Measurements from ENCODE around the gene ODF2.

ODF2 gene

GRCh38 chr9:128469070-128469469, 13.3 kb downstream of the ODF2 start:
- no peak for TF ChIP-seq YY1 (IDR thresholded peaks at IDR 0.05; ENCODE audit: insufficient read depth, insufficient read length)
- TF ChIP-seq SUZ12 (IDR thresholded peaks at IDR 0.05; ENCODE audit: extremely low read depth, insufficient read depth, insufficient read length): no peak
- no peak for TF ChIP-seq ZNF274 (IDR thresholded peaks at IDR 0.05; ENCODE audit: low read depth, low read length)
- Histone ChIP-seq H3K9ac (ENCODE audit: insufficient read length, low read depth) (no peak overlapping the region), H3K36me3 (ENCODE audit: insufficient read depth, insufficient read length, low read length) (peaks cover 64% of the 10 kb centered on the region)

GRCh38 chr9:128470560-128470959, 14.8 kb downstream of the ODF2 start:
- Histone ChIP-seq H3K9ac (ENCODE audit: insufficient read length, low read depth) (no peak overlapping the region), H3K4me1 (ENCODE audit: insufficient read depth, insufficient read length) (no peaks in the 10 kb centered on the region), H3K27me3 (ENCODE audit: insufficient read depth, insufficient read length) (no peaks in the 10 kb centered on the region), H3K4me3 (ENCODE audit: insufficient read length, low read depth) (no peak overlapping the region), H3K9me3 (ENCODE audit: insufficient read depth, low read length) (no peaks in the 10 kb centered on the region), H3K36me3 (ENCODE audit: insufficient read depth, insufficient read length, low read length) (peaks cover 68% of the 10 kb centered on the region)
- TF ChIP-seq SUZ12 (IDR thresholded peaks at IDR 0.05; ENCODE audit: extremely low read depth, insufficient read depth, insufficient read length): no peak
- no peak for TF ChIP-seq ZNF274 (IDR thresholded peaks at IDR 0.05; ENCODE audit: low read depth, low read length)
- TF ChIP-seq YY1 (IDR thresholded peaks at IDR 0.05; ENCODE audit: insufficient read depth, insufficient read length): no peak
- no peak for DNase-seq (ENCODE audit: low read depth, low spot score)

More at GRCh38 chr9:128469070-128469469, 13.3 kb downstream of the ODF2 start:
- no peaks in the 10 kb centered on the region for H3K27me3 ChIP-seq (ENCODE audit: insufficient read depth, insufficient read length)
- H3K4me3 ChIP-seq (ENCODE audit: insufficient read length, low read depth): no peak overlapping the region
- no peaks in the 10 kb centered on the region for H3K4me1 ChIP-seq (ENCODE audit: insufficient read depth, insufficient read length)
- no peaks in the 10 kb centered on the region for H3K9me3 ChIP-seq (ENCODE audit: insufficient read depth, low read length)
- DNase-seq (ENCODE audit: low read depth, low spot score): no peak

- TF ChIP-seq YY1 (IDR thresholded peaks at IDR 0.05; ENCODE audit: insufficient read depth, insufficient read length) (no peak), ZNF274 (IDR thresholded peaks at IDR 0.05; ENCODE audit: low read depth, low read length) (no peak), SUZ12 (IDR thresholded peaks at IDR 0.05; ENCODE audit: extremely low read depth, insufficient read depth, insufficient read length) (no peak)
- H3K36me3 ChIP-seq (ENCODE audit: insufficient read depth, insufficient read length, low read length): peaks cover 53% of the 10 kb centered on the region
- no peak overlapping the region for H3K9ac ChIP-seq (ENCODE audit: insufficient read length, low read depth)
- no peaks in the 10 kb centered on the region for H3K9me3 ChIP-seq (ENCODE audit: insufficient read depth, low read length)
- no peaks in the 10 kb centered on the region for H3K27me3 ChIP-seq (ENCODE audit: insufficient read depth, insufficient read length)
- DNase-seq (ENCODE audit: low read depth, low spot score): no peak
- no peaks in the 10 kb centered on the region for H3K4me1 ChIP-seq (ENCODE audit: insufficient read depth, insufficient read length)
- no peak overlapping the region for H3K4me3 ChIP-seq (ENCODE audit: insufficient read length, low read depth)
Measured at GRCh38 chr9:128473104-128473503, 17.3 kb downstream of the ODF2 start.

- Histone ChIP-seq H3K4me3 (ENCODE audit: insufficient read length, low read depth) (no peak overlapping the region), H3K4me1 (ENCODE audit: insufficient read depth, insufficient read length) (no peaks in the 10 kb centered on the region), H3K9ac (ENCODE audit: insufficient read length, low read depth) (no peak overlapping the region), H3K9me3 (ENCODE audit: insufficient read depth, low read length) (no peaks in the 10 kb centered on the region), H3K36me3 (ENCODE audit: insufficient read depth, insufficient read length, low read length) (peaks cover 52% of the 10 kb centered on the region), H3K27me3 (ENCODE audit: insufficient read depth, insufficient read length) (no peaks in the 10 kb centered on the region)
- no peak for DNase-seq (ENCODE audit: low read depth, low spot score)
- TF ChIP-seq ZNF274 (IDR thresholded peaks at IDR 0.05; ENCODE audit: low read depth, low read length) (no peak), SUZ12 (IDR thresholded peaks at IDR 0.05; ENCODE audit: extremely low read depth, insufficient read depth, insufficient read length) (no peak), YY1 (IDR thresholded peaks at IDR 0.05; ENCODE audit: insufficient read depth, insufficient read length) (no peak)
Measured at GRCh38 chr9:128475867-128476266, 20.1 kb downstream of the ODF2 start.

GRCh38 chr9:128479262-128479661, 23.5 kb downstream of the ODF2 start:
- Histone ChIP-seq H3K9ac (ENCODE audit: insufficient read length, low read depth) (no peak overlapping the region), H3K36me3 (ENCODE audit: insufficient read depth, insufficient read length, low read length) (peaks cover 57% of the 10 kb centered on the region), H3K4me1 (ENCODE audit: insufficient read depth, insufficient read length) (no peaks in the 10 kb centered on the region), H3K27me3 (ENCODE audit: insufficient read depth, insufficient read length) (no peaks in the 10 kb centered on the region), H3K9me3 (ENCODE audit: insufficient read depth, low read length) (no peaks in the 10 kb centered on the region), H3K4me3 (ENCODE audit: insufficient read length, low read depth) (no peak overlapping the region)
- TF ChIP-seq ZNF274 (IDR thresholded peaks at IDR 0.05; ENCODE audit: low read depth, low read length) (no peak), YY1 (IDR thresholded peaks at IDR 0.05; ENCODE audit: insufficient read depth, insufficient read length) (no peak), SUZ12 (IDR thresholded peaks at IDR 0.05; ENCODE audit: extremely low read depth, insufficient read depth, insufficient read length) (no peak)
- no peak for DNase-seq (ENCODE audit: low read depth, low spot score)

GRCh38 chr9:128481561-128481960, 25.8 kb downstream of the ODF2 start:
- no peak for TF ChIP-seq SUZ12 (IDR thresholded peaks at IDR 0.05; ENCODE audit: extremely low read depth, insufficient read depth, insufficient read length)
- no peak for TF ChIP-seq ZNF274 (IDR thresholded peaks at IDR 0.05; ENCODE audit: low read depth, low read length)
- TF ChIP-seq YY1 (IDR thresholded peaks at IDR 0.05; ENCODE audit: insufficient read depth, insufficient read length): no peak
- no peak for DNase-seq (ENCODE audit: low read depth, low spot score)
- Histone ChIP-seq H3K9me3 (ENCODE audit: insufficient read depth, low read length) (no peaks in the 10 kb centered on the region), H3K27me3 (ENCODE audit: insufficient read depth, insufficient read length) (no peaks in the 10 kb centered on the region), H3K36me3 (ENCODE audit: insufficient read depth, insufficient read length, low read length) (peaks cover 71% of the 10 kb centered on the region), H3K4me1 (ENCODE audit: insufficient read depth, insufficient read length) (no peaks in the 10 kb centered on the region), H3K9ac (ENCODE audit: insufficient read length, low read depth) (no peak overlapping the region), H3K4me3 (ENCODE audit: insufficient read length, low read depth) (no peak overlapping the region)

- Histone ChIP-seq H3K4me3 (ENCODE audit: insufficient read length, low read depth) (no peak overlapping the region), H3K9ac (ENCODE audit: insufficient read length, low read depth) (no peak overlapping the region), H3K36me3 (ENCODE audit: insufficient read depth, insufficient read length, low read length) (peaks cover 77% of the 10 kb centered on the region), H3K9me3 (ENCODE audit: insufficient read depth, low read length) (no peaks in the 10 kb centered on the region), H3K4me1 (ENCODE audit: insufficient read depth, insufficient read length) (no peaks in the 10 kb centered on the region), H3K27me3 (ENCODE audit: insufficient read depth, insufficient read length) (no peaks in the 10 kb centered on the region)
- DNase-seq (ENCODE audit: low read depth, low spot score): no peak
- no peak for TF ChIP-seq SUZ12 (IDR thresholded peaks at IDR 0.05; ENCODE audit: extremely low read depth, insufficient read depth, insufficient read length)
- no peak for TF ChIP-seq ZNF274 (IDR thresholded peaks at IDR 0.05; ENCODE audit: low read depth, low read length)
- TF ChIP-seq YY1 (IDR thresholded peaks at IDR 0.05; ENCODE audit: insufficient read depth, insufficient read length): no peak
Measured at GRCh38 chr9:128482186-128482585, 26.4 kb downstream of the ODF2 start.
